HTERT RPE-1 (cell line): ENCODE results near the gene ING5.

ENCODE experiments used
- in situ Hi-C: fragments of 300-500 bp; cut with MboI; formaldehyde crosslinking; loops from 4 replicates; pipeline ENCODE4 v1.14.3; 2020; ENCODE audit warnings: low sequenced_read_pairs

Gene ING5

GRCh38 chr2:241774419-241775222 lies 72.8 kb downstream of the ING5 start:
- in situ Hi-C loops: no loop called here

DNA sequence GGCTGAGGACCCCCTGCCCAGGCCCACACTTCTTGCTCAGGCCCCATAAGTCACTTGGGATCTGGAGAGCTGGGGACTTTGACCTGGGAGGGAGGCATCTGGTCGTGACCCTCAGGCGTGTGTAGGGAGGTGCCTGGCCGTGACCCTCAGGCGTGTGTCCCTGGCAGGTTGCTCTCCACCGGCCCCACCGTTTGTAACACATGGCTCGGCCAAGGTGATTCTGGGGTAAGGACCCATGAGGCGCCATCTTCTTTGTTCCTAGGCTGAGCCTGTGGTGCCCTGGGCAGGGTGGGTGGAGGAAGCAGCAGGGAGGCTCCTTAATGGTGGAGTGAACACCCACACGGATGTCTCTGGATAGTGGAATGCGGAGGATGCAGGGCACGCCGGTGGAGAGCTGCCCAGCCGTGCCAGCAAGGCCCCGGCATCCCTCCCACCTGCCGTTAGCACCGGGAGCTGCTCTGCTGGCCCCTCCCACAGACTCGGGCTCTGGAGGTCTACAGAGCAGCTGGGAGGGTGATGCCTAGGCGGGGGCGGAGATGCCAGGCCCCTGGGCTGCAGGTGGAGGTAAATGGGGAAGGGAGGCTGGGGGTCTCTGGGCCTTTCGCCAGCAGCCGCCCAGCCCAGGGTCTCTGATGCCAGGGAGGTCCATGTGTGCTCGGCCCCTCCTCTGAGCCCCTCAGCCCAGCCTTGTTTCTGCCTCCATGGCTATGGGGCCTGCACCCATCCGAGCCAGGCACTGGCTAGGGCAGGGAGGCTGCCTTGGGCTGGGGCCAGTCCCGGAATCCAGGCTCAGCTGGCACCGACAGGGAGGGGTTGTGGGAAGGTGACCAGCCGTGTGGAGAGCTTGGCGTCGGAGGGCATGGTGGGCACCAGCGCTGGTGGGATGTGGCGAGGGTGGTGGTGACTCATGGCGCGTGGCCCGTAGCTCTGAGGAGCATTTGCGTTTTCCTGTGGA lies 73.7 kb downstream of the ING5 start:
- in situ Hi-C loops: no loop called here

DNA sequence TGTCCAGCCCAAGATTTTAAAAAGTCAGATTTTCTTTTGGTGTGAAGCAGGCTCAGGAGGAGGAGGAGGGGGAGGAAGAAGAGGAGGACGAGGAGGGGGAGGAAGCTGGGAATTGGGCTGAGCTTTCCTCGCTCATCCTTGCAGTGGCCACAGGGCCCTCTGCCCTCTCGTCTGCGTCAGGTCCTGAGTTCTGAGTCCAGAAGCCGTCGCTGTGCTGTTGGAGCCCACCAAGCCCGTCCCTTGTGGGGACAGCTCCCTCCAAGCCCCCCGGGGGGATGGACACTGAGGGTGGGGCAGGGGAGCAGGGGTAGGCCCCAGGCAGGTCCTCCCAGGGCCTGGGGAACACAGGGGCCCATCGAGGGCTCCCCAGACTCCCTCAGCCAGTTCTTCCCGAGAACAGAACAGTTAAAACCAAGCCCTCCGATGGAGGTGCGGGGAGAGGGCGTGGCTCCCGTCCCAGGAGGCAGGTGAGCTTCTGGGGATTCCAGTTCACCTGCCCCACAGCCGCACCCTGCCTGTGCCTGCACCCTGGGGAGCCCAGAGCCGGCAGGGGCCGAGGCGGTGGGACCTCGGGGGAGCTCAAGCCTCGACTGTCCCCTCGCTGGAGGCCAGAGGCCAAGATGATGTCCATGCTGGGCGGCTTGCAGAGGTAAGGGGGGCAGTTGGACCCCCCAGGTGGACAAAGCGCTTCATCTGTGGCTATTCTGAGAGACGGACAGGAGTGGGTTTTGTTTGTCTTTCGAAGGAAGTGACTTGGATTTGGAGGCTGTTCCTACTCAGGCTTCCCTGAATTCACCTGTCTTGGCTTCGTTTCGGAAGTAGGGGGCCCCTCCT lies 74.7 kb downstream of the ING5 start, which contains the start of gene GAL3ST2:
Gene GAL3ST2 (plus strand): TSS at position 487 of the 834 bp plus-strand sequence. CDS start 134 bp downstream, at position 621.
- in situ Hi-C loops: no loop called here

DNA sequence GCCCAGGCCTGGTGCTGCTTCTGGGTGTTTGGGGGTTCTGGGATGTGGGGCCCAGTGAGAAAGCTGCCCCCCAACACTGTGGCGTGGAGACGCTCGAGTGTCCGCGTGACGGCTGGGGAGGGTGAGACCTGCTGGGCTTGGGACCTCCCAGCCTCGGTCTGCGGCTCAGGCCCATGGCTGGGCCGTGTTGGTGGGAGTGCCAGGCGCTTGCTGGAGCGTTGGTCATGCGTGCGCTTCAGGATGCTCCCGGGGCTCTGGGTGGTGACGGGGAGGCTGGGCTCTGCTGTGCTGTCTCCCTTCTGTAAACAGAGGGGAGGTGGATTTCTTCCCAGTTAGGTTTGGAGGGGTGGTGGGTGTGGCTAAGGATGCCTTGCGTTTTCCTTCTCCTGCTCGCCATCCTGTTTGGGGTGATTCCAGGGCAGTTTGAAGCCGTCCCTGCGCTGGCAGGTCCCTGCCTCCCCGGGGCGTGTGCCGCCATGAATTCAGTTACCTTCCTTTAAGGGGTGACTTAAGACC lies 75.4 kb downstream of the ING5 start:
- in situ Hi-C loops: no loop called here

GRCh38 chr2:241777686-241778627 lies 76.1 kb downstream of the ING5 start:
- in situ Hi-C loops: no loop called here
